Measurements from ENCODE around the gene HLA-E. TPM values are rescaled to one million over a fixed set of nuclear protein-coding genes. Genes with fewer than 3 reads are reported as not detected.
"Not testable (repeated sequence)": the region's sequence is repeated elsewhere in the genome, so short reads cannot be mapped to it uniquely, and the experiment has no call there.

HLA-E gene
- polyA plus RNA-seq, 3 donors = 197 to 466 (median 363) TPM

DNA sequence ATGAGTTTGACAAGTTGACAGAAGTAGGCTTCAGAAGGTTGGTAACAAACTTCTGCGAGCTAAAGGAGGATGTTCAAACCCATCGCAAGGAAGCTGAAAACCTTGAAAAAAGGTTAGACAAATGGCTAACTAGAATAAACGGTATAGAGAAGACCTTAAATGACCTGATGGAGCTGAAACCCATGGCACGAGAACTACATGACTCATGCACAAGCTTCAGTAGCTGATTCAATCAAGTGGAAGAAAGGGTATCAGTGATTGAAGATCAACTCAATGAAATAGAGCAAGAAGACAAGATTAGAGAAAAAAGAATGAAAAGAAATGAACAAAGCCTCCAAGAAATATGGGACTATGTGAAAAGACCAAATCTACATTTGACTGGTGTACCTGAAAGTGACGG is 32.6 kb downstream of the HLA-E start:
- not testable (repeated sequence) for H3K27ac ChIP-seq (ENCODE audit: low read depth, low read length)
- WGBS, 3 donors = 83 to 89% (median 85%) methylated on average over 5 of the region's 5 CpGs

- 89 to 96% (median 93%) methylated on average over 2 to 3 of the region's 3 CpGs for WGBS, 3 donors
- not testable (repeated sequence) for H3K27ac ChIP-seq (ENCODE audit: low read depth, low read length)
Observed at GRCh38 chr6:30526444-30526843, 37.1 kb downstream of the HLA-E start.

DNA sequence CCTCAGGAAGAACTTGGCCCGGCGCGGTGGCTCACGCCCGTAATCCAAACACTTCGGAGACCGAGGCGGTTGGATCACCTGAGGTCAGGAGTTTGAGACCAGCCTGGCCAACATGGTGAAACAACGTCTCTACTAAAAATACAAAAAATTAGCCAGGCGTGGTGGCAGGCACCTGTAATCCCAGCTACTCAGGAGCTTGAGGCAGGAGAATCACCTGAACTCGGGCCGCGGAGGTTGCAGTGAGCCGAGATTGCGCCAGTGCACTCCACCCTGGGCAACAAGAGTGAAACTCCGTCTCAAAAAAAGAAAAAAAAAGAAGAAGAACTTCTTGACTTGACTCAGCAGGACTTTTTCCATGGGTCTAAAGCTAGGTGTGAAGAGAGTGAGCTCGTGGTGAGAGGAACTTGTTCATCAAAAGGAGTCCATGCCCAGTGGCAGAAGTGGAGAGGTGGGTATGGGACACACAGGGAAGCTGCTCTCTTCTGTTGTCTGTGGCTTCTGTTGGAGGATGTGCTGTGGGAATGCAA is 40.1 kb downstream of the HLA-E start:
- WGBS, 3 donors = 79 to 90% (median 84%) methylated on average over 17 of the region's 17 CpGs
- not testable (repeated sequence) for H3K27ac ChIP-seq (ENCODE audit: low read depth, low read length)

DNA sequence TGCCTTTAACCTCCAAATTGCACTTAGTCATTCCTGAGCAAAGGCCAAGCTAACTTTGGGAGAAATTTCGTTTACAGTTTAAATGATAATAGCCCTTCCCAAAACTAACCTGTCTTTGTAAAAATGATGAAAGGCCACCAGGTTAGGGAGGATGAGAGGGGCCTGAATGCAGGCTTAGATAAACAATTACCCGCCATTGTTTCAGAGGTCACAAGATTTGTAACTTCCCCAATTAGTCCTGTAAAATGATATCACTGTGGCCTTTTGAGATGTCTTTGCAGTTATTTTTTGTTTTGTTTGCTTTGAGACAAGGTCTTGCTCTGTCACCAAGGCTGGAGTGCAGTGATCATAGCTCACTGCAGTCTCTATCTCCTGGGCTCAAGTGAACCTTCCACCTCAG is 40.7 kb downstream of the HLA-E start:
- WGBS, 3 donors = 37 to 60% (median 56%) methylated on average over 2 of the region's 2 CpGs

DNA sequence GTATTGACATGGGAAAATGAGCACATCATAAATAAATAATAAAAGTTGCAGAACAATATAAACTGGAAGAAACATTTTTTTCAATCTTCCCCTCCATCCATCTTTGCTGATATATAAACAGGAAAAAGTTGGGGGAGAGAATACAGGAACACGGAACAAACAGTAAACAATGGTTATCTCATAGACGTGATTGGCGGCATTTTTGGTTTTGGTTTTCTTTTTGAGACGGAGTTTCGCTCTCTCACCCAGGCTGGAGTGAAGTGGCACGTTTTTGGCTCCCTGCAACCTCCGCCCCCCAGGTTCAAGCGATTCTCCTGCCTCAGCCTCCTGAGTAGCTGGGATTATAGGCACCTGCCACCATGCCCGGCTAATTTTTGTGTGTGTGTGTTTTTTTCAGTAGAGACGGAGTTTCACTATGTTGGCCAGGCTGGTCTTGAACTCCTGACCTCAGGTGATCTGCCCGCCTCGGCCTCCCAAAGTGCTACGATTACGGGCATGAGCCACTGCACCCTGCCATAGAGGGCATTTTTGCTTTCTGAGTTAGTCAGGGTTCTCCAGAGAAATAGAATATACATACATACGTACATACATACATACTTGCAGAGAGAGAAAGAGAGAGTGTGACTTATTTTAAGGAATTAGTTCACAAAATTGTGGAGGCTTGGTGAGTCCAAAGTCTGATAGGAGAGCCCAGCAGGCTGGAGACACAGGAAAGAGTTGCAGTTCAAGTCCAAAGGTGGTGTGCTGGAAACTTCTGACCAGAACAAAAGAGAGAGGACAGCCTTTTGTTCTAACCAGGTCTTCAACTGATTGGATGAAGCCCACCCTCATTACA is 44.4 kb downstream of the HLA-E start:
- 69 to 79% (median 75%) methylated on average over 15 of the region's 15 CpGs for WGBS, 3 donors
- no peak overlapping the region for H3K27ac ChIP-seq (ENCODE audit: low read depth, low read length)

More for the DNA sequence above, 40.7 kb downstream of the HLA-E start:
- H3K27ac ChIP-seq (ENCODE audit: low read depth, low read length) = no peak overlapping the region

DNA sequence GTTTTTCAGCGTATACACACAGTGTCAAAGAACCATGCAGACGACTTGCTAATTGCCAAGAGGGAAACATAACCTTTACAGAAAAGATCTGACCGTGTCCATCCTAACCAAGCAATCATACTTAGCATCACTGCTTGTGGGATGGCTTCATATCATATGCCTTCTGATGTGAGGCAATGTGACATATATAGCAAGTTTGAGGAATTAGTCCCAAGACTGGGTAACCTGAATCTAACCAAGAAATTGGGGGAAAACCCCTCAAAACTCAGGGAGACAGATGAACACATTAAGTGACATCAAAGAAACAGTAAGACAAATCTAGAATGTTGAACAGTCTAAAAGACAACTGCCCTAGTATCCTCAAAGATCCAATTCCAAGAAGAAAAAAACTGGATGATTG is 48.6 kb downstream of the HLA-E start:
- 81 to 92% (median 87%) methylated on average over 3 of the region's 3 CpGs for WGBS, 3 donors
- H3K27ac ChIP-seq (ENCODE audit: low read depth, low read length) = no peak overlapping the region

DNA sequence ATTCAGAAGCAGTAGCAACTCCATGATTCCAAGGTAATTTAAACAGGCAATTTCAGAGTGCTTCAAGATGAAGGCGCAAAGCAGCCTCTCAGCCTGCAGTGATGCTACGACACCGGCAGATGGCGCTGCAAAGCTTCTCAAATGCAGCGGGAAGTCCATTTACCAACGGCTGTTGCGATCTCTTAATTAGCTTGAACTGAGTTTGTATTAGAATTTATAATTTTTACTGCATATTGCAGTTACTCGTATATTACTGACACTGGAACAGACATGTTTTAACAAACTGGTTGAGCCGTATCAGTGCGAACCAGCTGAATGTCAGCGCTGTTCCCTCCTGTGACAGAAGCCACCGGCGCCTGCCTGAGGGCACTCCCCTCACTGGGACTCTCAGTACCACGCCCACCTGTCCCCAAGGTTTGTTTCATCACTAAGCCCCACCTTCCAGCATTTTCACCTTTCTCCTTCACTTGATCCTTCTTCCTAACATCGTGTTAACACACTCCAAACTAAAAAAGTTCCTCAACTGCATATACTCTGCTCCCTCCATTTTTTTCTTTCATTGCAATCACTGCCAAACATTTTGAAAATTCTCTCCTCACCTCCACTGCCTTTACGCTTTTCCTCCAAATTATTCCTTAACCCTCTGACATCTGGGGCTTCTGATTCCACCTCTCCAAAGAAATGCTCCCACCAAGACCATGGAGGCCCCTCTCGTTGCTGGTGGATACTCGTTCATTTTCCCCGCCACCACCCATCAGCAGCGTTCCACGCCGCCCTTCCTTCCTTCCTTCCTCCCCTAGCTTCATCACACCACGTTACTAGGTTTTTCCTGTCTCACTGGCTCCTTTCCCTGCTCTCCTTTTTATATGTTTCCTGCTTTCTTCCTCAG is 52.5 kb downstream of the HLA-E start:
- WGBS, 3 donors = 6 to 13% (median 7%) methylated on average over 23 of the region's 23 CpGs

DNA sequence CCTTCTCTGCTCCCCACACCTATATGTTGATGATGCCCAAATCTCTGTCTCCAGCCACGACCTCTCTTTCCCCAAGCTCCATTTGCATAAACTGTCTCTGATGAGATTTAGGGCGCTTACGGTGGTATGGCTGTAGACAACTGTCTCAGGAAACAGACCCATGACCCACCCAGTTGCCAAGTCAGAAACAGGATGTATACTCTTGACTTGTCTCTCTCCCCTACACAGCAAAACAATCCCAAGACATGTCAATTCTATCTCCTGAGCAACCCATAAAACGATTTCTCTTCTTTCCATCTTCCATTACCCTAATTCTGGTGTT is 53.1 kb downstream of the HLA-E start:
- no peak overlapping the region for H3K27ac ChIP-seq (ENCODE audit: low read depth, low read length)
- 14 to 19% (median 17%) methylated on average over 4 of the region's 4 CpGs for WGBS, 3 donors

More for the DNA sequence above, 52.5 kb downstream of the HLA-E start:
- no peak overlapping the region for H3K27ac ChIP-seq (ENCODE audit: low read depth, low read length)

DNA sequence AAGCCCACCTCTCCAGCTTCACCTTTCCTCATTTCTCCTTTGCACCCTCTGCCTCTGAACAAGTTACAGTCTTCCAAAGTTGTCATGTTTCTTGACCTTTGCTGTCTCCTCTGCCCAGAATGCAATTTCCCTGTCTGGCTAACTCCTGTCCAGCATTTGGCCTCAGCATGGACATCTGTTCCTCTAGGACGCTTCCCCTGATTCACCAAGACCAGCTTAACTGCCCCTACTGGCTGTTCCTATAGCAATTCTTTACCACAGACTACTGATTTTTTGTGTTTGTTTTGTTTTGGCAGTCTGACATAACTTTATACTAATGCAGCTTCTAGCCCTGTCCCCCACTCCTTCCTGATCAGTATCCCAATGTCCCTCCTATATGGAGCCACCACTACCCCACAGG is 53.6 kb downstream of the HLA-E start:
- 67 to 80% (median 75%) methylated on average over 1 of the region's 1 CpG for WGBS, 3 donors
- H3K27ac ChIP-seq (ENCODE audit: low read depth, low read length) = no peak overlapping the region

Other genes with a start within 250 kb of the HLA-E start
- gene TRIM39, start 162.6 kb upstream of the HLA-E start, polyA plus RNA-seq = 1 to 10 TPM; 7.2 to 9.6 (median 9.5) TPM
- gene RPP21, start 144.4 kb upstream of the HLA-E start, polyA plus RNA-seq = 10 to 100 TPM; 64.3 to 86.6 (median 72.7) TPM
- 10 to 100 TPM; 38.2 to 84.1 (median 47.2) TPM for gene GNL1, start 67.0 kb downstream of the HLA-E start, polyA plus RNA-seq
- 1 to 10 TPM; 4.0 to 6.2 (median 5.3) TPM for gene PRR3, start 67.8 kb downstream of the HLA-E start, polyA plus RNA-seq
- 10 to 100 TPM; 18.3 to 46.5 (median 24.6) TPM for gene ABCF1, start 81.9 kb downstream of the HLA-E start, polyA plus RNA-seq
- gene PPP1R10, start 127.7 kb downstream of the HLA-E start, polyA plus RNA-seq = 10 to 100 TPM; 11.6 to 27.4 (median 18.1) TPM
- 10 to 100 TPM; 69.1 to 88.1 (median 77.1) TPM for gene MRPS18B, start 128.3 kb downstream of the HLA-E start, polyA plus RNA-seq
- gene ATAT1, start 137.4 kb downstream of the HLA-E start, polyA plus RNA-seq = 1 to 10 TPM; 2.5 to 5.1 (median 4.9) TPM
- 10 to 100 TPM in 2 of 3 donors, 1 to 10 TPM in 1; 8.8 to 13.2 (median 10.2) TPM for gene C6orf136, start 157.6 kb downstream of the HLA-E start, polyA plus RNA-seq
- gene DHX16, start 183.5 kb downstream of the HLA-E start, polyA plus RNA-seq = 10 to 100 TPM; 16.8 to 22.3 (median 19.7) TPM
- 100 to 1,000 TPM in 1 of 3 donors, 10 to 100 TPM in 1, 1 to 10 TPM in 1; 10.0 to 102 (median 75.8) TPM for gene PPP1R18, start 197.1 kb downstream of the HLA-E start, polyA plus RNA-seq
- 1 to 10 TPM; 6.7 to 8.1 (median 7.5) TPM for gene NRM, start 201.5 kb downstream of the HLA-E start, polyA plus RNA-seq
- gene MDC1, start 227.8 kb downstream of the HLA-E start, polyA plus RNA-seq = 10 to 100 TPM in 1 of 3 donors, 1 to 10 TPM in 2; 7.4 to 12.7 (median 7.8) TPM
- 100 to 1,000 TPM; 166 to 400 (median 269) TPM for gene TUBB, start 230.8 kb downstream of the HLA-E start, polyA plus RNA-seq

All from adipose tissue (tissue), 3 donors.